Retinal pigment epithelial cell (primary cell): ENCODE measurements around the gene TSPAN14.

ENCODE experiments used
- DNase-seq: peaks from one replicate; pipeline ENCODE4 v3.0.0-alpha.2; 2010; ENCODE audit warnings: low read depth
- H3K4me3 ChIP-seq: 2 replicates; pipeline ENCODE4 v1.5.1; 2011; ENCODE audit warnings: mild to moderate bottlenecking, low read length, control low read depth, moderate library complexity
- TF ChIP-seq, protein P1 (sequence below): conservative IDR thresholded peaks from 2 replicates; pipeline ENCODE4 v1.5.1; 2011; ENCODE audit warnings: low read depth, low read length, control low read depth, inconsistent platforms

TSPAN14 gene

GRCh38 chr10:80451132-80451531 is 3.0 kb upstream of the TSPAN14 start:
- TF ChIP-seq, protein P1, sequence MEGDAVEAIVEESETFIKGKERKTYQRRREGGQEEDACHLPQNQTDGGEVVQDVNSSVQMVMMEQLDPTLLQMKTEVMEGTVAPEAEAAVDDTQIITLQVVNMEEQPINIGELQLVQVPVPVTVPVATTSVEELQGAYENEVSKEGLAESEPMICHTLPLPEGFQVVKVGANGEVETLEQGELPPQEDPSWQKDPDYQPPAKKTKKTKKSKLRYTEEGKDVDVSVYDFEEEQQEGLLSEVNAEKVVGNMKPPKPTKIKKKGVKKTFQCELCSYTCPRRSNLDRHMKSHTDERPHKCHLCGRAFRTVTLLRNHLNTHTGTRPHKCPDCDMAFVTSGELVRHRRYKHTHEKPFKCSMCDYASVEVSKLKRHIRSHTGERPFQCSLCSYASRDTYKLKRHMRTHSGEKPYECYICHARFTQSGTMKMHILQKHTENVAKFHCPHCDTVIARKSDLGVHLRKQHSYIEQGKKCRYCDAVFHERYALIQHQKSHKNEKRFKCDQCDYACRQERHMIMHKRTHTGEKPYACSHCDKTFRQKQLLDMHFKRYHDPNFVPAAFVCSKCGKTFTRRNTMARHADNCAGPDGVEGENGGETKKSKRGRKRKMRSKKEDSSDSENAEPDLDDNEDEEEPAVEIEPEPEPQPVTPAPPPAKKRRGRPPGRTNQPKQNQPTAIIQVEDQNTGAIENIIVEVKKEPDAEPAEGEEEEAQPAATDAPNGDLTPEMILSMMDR, result no peak
- DNase-seq, result no peak
- H3K4me3 ChIP-seq, result no peak overlapping the region

DNA sequence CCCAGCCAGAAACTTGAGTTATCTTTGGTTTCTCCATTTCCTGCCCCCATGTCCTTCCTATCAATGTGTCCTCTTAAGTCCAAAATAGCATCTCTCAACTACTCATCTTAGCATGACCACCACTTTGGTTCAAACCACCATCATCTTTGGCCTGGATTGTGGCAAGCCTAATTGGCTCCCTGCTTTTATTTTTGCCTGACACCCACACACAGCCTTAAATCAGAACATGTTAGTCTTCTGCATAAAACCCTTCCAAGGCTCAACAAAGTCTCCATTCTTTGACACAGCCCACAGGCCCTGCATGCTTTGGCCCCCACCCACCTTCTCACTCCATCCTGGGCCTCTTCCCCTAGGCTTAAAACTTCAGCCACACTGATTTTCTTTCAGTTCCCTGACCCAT is 2.0 kb upstream of the TSPAN14 start:
- DNase-seq, result no peak
- TF ChIP-seq, protein P1, result no peak
- no peak overlapping the region for H3K4me3 ChIP-seq

DNA sequence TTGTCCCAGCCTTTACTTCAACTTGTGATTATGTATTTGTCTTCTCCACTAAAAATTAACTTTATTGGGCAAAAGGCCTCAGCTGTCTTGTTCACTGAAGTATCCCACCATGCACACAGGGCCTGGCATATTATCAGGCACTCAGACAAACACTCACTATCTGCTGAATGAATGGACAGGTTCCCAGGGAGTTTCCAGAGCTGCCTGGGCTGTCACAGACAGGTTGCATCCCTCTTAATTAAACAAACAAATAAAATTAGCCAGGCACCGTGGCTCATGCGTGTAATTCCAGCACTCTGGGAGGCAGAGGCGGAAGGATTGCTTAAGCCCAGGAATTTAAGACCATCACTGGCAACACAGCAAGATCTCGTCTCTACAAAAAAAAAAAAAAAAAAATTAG is 1.5 kb upstream of the TSPAN14 start:
- no peak for DNase-seq
- no peak overlapping the region for H3K4me3 ChIP-seq

GRCh38 chr10:80453056-80453841 is 861 bp upstream of the TSPAN14 start:
- TF ChIP-seq, protein P1, result peak; percentile 10
- peak overlapping the region; percentile 50 for H3K4me3 ChIP-seq
- no peak for DNase-seq

More for the DNA sequence above, 1.5 kb upstream of the TSPAN14 start:
- TF ChIP-seq, protein P1, result no peak

GRCh38 chr10:80454513-80455460 is 677 bp downstream of the TSPAN14 start:
- H3K4me3 ChIP-seq, result peak overlapping the region; percentile 88
- TF ChIP-seq, protein P1, result no peak
- DNase-seq, result no peak

DNA sequence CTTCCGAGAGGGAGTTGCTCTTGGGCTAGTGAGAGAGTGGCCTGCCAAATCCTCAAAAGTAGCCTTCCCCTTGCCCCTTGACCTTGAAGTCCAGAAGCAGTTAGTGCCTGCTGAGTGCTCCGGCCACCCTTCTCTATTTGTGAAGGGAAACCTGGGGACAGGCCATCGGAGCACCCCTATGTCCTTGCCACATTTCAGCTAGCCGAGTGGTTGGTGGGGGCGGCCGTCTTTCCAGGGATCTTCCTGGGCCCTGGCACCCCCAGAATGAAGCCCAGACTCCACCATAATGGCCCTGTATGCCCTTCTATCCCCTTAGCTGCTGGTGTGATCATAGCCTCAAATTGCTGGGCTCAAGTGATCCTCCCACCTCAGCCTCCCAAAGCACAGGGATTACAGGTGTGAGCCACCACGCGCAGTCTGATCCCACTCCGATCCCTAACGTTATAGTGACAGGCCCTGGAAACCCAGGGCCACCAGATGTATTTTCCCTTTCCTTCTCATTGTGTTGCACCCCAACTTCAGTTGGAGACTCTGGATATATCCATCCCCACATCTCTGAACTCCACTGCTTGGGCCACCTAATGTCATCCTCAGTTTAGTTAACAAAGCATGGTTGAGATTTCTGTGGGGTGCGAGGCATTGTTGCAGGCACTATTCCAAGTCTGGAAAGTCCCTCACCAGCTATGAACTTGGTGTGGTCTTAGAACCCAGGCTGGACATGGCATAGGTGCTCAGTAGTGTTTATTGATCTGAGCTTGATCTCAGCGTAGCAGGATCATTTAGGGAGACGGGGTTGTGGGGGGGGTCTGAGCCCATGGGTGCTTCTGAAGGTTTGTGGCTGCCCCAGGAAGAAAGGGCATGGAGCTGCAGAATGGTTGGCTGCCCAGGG is 1.6 kb downstream of the TSPAN14 start:
- H3K4me3 ChIP-seq, result peak overlapping the region; percentile 88
- TF ChIP-seq, protein P1, result no peak
- no peak for DNase-seq
